Type B pancreatic cell (in vitro differentiated cells): Measurements from ENCODE around the gene THADA. TPM values are rescaled to one million over a fixed set of nuclear protein-coding genes. Genes with fewer than 3 reads are reported as not detected.
A peak's percentile ranks its signal among the peaks of the same experiment; 100 is the strongest.

Experiments used
- DNase-seq: peaks from one replicate; pipeline ENCODE4 v3.0.0; 2021; ENCODE audit warnings: mixed read lengths; ENCODE audit not compliant: unreplicated experiment; ENCODE audit errors: extremely low spot score
- H3K27ac Mint-ChIP-seq: 2 replicates; pipeline ENCODE4 v1.8.0; 2021; ENCODE audit warnings: mild to moderate bottlenecking, mixed read lengths
- H3K27me3 Mint-ChIP-seq: 2 replicates; pipeline ENCODE4 v1.8.0; 2021; ENCODE audit warnings: mixed read lengths
- H3K36me3 Mint-ChIP-seq: 2 replicates; pipeline ENCODE4 v1.8.0; 2021; ENCODE audit warnings: mixed read lengths
- H3K4me1 Mint-ChIP-seq: one replicate; pipeline ENCODE4 v1.8.0; 2021; ENCODE audit warnings: mixed read lengths; ENCODE audit not compliant: unreplicated experiment
- H3K4me3 Mint-ChIP-seq: 2 replicates; pipeline ENCODE4 v1.8.0; 2021; ENCODE audit warnings: mild to moderate bottlenecking, mixed read lengths
- H3K9me3 Mint-ChIP-seq: 2 replicates; pipeline ENCODE4 v1.8.0; 2021; ENCODE audit warnings: mixed read lengths
- total RNA-seq: library from RNA; stranded (reverse); gene quantifications from 2 replicates; pipeline ENCODE4 v1.2.1, GENCODE V29; 2021; ENCODE audit warnings: low replicate concordance
- TF ChIP-seq, protein P1 (sequence below): fragments of 200-600 bp; sonication (generic); conservative IDR thresholded peaks from 2 replicates; pipeline ENCODE4 v1.5.0; 2021; ENCODE audit warnings: antibody characterized with exemption, mild to moderate bottlenecking

THADA gene
- total RNA-seq, 1 donor from 2014 or later, result 35.6 TPM

DNA sequence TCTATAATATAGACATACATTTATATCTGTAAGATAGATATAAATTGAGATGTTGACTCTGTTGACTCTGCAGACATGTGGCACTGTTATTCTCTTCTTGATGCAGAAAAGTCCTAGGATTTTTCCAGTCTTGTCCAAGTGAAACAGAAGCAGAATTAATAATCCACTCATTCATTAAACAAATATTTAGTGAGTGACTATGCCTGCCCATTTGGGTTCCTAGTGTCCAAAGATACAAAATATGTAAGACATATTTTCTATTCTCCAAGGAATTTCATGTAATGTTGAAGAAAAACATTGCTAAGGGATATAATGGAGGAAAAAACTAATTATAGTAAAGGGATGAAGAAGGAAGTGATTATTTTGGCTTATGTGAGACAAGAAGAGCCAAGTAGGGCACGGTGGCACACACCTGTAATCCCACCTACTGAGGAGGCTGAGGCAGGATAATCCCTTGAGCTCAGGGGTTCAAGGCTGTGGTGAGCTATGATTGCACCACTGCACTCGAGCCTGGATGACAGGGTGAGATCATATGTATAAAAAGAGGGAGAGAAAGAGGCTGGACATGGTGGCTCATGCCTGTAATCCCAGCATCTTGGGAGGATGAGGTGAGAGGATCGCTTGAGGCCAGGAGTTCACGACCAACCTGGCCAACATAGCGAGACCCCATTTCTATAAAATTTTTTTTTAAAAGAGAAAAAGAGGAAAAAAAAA is 21.3 kb upstream of the THADA start:
- Mint-ChIP-seq H3K36me3 (no peaks in the 10 kb centered on the region), H3K27ac (no peak overlapping the region), H3K4me3 (no peak overlapping the region), H3K9me3 (no peaks in the 10 kb centered on the region), H3K27me3 (no peaks in the 10 kb centered on the region), H3K4me1 (peaks cover 4% of the 10 kb centered on the region)
- no peak for DNase-seq
- TF ChIP-seq, protein P1, sequence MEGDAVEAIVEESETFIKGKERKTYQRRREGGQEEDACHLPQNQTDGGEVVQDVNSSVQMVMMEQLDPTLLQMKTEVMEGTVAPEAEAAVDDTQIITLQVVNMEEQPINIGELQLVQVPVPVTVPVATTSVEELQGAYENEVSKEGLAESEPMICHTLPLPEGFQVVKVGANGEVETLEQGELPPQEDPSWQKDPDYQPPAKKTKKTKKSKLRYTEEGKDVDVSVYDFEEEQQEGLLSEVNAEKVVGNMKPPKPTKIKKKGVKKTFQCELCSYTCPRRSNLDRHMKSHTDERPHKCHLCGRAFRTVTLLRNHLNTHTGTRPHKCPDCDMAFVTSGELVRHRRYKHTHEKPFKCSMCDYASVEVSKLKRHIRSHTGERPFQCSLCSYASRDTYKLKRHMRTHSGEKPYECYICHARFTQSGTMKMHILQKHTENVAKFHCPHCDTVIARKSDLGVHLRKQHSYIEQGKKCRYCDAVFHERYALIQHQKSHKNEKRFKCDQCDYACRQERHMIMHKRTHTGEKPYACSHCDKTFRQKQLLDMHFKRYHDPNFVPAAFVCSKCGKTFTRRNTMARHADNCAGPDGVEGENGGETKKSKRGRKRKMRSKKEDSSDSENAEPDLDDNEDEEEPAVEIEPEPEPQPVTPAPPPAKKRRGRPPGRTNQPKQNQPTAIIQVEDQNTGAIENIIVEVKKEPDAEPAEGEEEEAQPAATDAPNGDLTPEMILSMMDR, result no peak

DNA sequence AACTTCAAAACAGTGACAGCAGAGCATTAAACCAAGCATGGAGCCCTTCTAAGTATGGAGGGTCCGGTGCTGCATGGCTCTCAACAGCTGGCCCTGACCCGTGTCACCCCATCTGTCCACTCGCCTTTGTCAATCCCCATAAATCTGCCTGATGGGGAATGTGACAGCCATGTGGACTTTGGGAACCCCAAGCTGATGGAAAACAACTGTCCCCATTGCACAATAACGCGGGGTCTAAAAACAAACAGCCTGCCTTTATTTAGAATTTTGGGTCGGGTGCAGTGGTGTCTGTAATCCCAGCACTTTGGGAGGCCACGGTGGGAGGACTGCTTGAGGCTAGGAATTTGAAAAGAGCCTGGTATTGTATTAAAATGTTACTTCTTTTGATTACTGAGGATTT is 17.1 kb upstream of the THADA start:
- no peak overlapping the region for H3K4me3 Mint-ChIP-seq
- DNase-seq, result no peak
- H3K27me3 Mint-ChIP-seq, result no peaks in the 10 kb centered on the region
- no peak overlapping the region for H3K27ac Mint-ChIP-seq
- no peaks in the 10 kb centered on the region for H3K9me3 Mint-ChIP-seq
- H3K36me3 Mint-ChIP-seq, result no peaks in the 10 kb centered on the region
- TF ChIP-seq, protein P1, result no peak
- peaks cover 12% of the 10 kb centered on the region for H3K4me1 Mint-ChIP-seq

DNA sequence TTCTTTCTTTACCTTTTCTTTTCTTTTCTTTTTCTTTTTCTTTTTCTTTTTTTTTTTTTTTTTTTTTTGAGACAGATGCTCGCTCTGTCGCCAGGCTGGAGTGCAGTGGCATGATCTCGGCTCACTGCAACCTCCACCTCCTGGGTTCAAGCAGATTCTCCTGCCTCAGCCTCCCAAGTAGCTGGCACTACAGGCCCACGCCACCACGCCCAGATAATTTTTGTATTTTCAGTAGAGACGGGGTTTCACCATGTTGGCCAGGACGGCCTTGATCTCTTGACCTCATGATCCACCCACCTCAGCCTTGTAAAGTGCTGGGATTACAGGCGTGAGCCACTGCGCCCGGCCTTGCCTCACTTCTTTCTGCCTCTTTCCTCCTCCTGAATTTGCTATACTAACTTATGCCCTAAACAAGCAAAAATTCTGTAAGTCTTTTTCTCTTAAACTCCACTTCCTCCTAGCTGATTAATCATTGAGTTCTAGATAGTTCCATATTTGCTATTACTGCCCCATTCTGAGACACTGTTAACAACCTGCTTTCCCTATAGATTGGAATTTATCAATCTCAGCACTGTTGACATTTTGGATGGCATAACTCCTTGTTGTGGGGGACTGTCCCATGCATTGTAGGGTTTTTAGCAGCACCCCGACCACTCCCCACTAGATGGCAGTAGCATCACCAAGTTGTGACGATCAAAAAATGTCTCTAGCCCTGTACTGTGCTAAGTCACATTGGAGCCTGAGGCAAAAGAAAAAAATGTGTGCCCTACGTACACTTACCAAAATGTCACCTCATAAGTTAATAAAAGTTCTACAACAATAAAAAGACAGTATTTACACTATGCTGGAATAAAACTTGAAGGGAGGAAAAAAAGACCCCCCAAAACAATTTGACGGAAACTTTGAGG is 16.4 kb upstream of the THADA start:
- no peak overlapping the region for H3K27ac Mint-ChIP-seq

DNA sequence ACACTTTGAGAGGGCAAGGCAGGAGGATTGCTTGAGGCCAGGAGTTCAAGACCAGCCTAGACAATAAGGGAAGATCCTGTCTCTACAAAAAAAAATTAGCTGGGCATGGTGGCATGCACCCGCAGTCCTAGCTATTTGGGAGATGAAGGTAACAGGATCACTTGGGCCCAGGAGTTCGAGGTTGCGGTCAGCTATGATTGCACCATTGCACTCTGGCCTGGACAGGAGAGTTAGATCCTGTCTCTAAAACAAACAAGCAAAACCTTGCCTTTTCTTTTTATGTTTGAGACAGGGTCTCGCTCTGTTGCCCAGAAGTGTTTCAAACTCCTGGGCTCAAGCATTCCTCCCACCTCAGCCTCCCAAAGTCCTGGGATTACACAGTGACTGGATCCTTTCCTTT is 14.5 kb upstream of the THADA start:
- no peak overlapping the region for H3K27ac Mint-ChIP-seq
- no peak overlapping the region for H3K4me3 Mint-ChIP-seq
- TF ChIP-seq, protein P1, result no peak
- no peaks in the 10 kb centered on the region for H3K36me3 Mint-ChIP-seq
- no peaks in the 10 kb centered on the region for H3K9me3 Mint-ChIP-seq
- H3K4me1 Mint-ChIP-seq, result peaks cover 12% of the 10 kb centered on the region
- no peaks in the 10 kb centered on the region for H3K27me3 Mint-ChIP-seq
- DNase-seq, result no peak

More for the DNA sequence above, 16.4 kb upstream of the THADA start:
- Mint-ChIP-seq H3K27me3 (no peaks in the 10 kb centered on the region), H3K4me1 (peaks cover 12% of the 10 kb centered on the region), H3K4me3 (no peak overlapping the region), H3K36me3 (no peaks in the 10 kb centered on the region), H3K9me3 (no peaks in the 10 kb centered on the region)
- TF ChIP-seq, protein P1, result peak; percentile 89
- DNase-seq, result peak; percentile 77

DNA sequence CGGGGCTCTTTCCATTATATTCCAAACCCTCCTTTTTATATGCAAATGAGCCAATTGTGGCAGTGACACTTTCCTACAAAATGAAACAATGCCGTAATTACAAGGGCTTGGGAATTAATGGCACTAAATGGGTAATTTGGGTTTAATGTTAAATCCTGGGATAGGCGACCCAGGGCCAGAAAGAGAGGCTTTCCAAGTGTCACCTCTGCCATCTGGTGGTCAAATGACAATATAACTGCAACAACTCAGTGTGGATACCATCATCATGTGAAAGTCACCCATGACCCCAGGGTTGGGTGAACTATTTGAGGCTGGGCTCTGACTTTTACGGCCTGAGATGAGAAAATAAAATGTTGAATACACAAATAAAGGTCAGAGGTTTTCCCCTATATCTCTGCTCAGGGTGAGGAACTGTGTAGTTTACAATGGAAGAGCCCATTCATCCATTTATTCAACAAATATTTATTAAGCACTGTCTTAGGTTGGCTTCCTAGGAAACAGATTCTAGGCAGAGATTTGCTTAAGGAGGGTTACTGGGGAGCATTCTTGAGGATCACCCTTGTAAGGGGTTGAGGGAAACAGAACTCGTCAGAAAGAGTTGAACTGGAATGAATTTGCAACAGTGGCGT is 13.6 kb upstream of the THADA start:
- no peak for DNase-seq
- no peaks in the 10 kb centered on the region for H3K27me3 Mint-ChIP-seq
- TF ChIP-seq, protein P1, result peak; percentile 85
- H3K27ac Mint-ChIP-seq, result no peak overlapping the region
- no peaks in the 10 kb centered on the region for H3K9me3 Mint-ChIP-seq
- H3K4me3 Mint-ChIP-seq, result no peak overlapping the region
- H3K36me3 Mint-ChIP-seq, result no peaks in the 10 kb centered on the region
- peaks cover 12% of the 10 kb centered on the region for H3K4me1 Mint-ChIP-seq
